ENCODE measurements around the gene KCNK15. TPM values are rescaled to one million over a fixed set of nuclear protein-coding genes. Genes with fewer than 3 reads are reported as not detected.
"Not testable (repeated sequence)": the region's sequence is repeated elsewhere in the genome, so short reads cannot be mapped to it uniquely, and the experiment has no call there.

The KCNK15 gene
- total RNA-seq, 2 donors from 2014 or later, result 0.21 to 0.27 TPM

DNA sequence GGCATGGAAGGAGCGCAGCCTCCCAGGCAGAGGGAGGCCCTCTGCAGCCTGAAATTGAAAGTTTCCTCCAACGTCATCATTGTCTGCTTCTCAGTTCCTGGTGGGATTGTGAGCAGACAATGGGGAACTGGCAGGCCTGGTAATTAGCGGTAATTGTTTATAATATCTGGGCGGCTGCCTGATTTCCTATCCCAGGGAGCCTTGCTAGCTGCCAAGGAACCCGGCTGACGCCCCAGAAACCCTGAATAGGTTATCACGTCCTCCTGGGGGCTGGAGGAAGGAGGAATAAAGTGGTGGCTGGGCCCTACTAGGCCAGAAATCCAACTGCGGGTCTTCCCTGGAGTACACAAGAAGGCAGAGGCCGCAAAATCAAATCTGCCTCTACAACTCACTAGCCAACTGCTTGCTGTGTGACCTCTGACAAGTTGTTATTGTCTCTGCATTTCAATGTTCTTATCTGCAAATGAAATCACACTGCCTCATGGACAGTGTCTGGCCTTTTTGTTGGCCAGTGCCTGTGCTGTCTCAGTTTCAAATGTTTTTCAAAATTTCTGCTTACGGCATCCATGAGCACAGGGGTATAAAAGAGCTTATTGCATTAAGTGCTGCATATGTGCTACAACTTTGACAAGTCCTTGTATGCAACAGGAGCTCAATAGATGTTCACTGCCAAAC, 16.9 kb downstream of the KCNK15 start:
- Histone ChIP-seq H3K9ac (ENCODE audit: low read depth in 2 of 2, low read length in 2 of 2) (no peak overlapping the region), H3K4me1 (no peaks in the 10 kb centered on the region), H3K36me3 (no peaks in the 10 kb centered on the region), H3K27ac (no peak overlapping the region), H3K27me3 (no peaks in the 10 kb centered on the region), H3K9me3 (no peaks in the 10 kb centered on the region), H3K4me3 (no peak overlapping the region)
- DNase-seq, result no peak
- intact Hi-C loops (cut with DNase I), result no loop called here
- TF ChIP-seq, protein P1, sequence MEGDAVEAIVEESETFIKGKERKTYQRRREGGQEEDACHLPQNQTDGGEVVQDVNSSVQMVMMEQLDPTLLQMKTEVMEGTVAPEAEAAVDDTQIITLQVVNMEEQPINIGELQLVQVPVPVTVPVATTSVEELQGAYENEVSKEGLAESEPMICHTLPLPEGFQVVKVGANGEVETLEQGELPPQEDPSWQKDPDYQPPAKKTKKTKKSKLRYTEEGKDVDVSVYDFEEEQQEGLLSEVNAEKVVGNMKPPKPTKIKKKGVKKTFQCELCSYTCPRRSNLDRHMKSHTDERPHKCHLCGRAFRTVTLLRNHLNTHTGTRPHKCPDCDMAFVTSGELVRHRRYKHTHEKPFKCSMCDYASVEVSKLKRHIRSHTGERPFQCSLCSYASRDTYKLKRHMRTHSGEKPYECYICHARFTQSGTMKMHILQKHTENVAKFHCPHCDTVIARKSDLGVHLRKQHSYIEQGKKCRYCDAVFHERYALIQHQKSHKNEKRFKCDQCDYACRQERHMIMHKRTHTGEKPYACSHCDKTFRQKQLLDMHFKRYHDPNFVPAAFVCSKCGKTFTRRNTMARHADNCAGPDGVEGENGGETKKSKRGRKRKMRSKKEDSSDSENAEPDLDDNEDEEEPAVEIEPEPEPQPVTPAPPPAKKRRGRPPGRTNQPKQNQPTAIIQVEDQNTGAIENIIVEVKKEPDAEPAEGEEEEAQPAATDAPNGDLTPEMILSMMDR (IDR thresholded peaks at IDR 0.05), result no peak

GRCh38 chr20:44763798-44764197, 18.1 kb downstream of the KCNK15 start:
- not testable (repeated sequence) for DNase-seq

DNA sequence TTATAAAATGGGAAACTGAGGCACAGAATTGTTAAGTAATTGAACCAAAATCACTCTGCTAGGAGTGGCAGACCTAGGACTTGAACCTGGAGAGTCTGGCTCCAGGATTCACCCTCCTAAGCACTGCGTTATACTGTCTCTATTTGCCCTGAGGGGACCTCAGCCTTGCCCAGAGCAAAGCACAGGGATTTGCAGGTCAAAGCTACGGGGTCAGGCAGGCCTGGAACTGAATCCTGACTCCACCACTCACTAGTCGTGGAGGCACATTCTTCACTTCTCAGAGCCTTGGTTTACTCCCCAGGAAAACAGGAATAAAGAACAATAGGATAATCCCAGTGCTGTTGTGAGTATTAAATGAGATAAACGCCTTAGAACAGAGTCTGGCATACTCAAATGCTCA, 19.4 kb downstream of the KCNK15 start:
- TF ChIP-seq, protein P1 (IDR thresholded peaks at IDR 0.05), result no peak
- H3K27me3 ChIP-seq, result no peaks in the 10 kb centered on the region
- no peak overlapping the region for H3K9ac ChIP-seq (ENCODE audit: low read depth in 2 of 2, low read length in 2 of 2)
- no peaks in the 10 kb centered on the region for H3K9me3 ChIP-seq
- no peak for DNase-seq
- no peaks in the 10 kb centered on the region for H3K36me3 ChIP-seq
- H3K4me1 ChIP-seq, result no peaks in the 10 kb centered on the region
- H3K27ac ChIP-seq, result no peak overlapping the region
- intact Hi-C loops (cut with DNase I), result no loop called here
- no peak overlapping the region for H3K4me3 ChIP-seq

More at GRCh38 chr20:44763798-44764197, 18.1 kb downstream of the KCNK15 start:
- H3K36me3 ChIP-seq; H3K4me3 ChIP-seq; H3K9me3 ChIP-seq; H3K27ac ChIP-seq; H3K4me1 ChIP-seq; H3K27me3 ChIP-seq; intact Hi-C loops (cut with DNase I); H3K9ac ChIP-seq (ENCODE audit: low read depth in 2 of 2, low read length in 2 of 2): not testable (repeated sequence)

DNA sequence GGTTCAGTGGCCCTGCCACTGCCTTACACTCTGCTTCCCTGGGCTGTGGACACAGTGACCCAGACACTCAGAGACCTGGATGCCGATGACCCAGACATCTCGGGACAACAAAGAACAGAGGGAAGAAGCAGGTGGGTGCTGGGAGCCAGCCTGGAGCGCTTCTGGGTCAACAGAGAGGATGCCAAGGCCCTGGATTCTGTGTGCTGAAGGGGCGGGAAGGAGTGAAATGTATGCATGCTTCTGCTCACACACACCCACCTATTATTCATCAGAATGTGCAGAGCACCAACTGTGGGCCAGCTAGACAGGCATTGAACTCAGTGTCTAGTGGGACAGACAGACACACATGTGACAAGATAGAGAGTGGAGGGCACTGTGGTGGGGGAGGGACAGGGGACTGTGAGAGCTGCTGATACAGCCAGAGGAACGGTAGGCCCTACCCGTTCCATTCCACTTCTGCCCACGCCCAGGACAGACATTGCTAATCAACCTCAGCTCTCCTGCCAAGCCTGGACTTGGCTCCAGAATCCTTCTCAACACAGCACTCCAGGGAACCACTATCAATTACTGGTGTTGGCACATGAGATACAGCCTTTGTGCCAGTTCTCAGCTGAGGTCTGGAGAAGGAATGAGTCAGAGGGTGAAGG, 20.2 kb downstream of the KCNK15 start:
- no peak overlapping the region for H3K27ac ChIP-seq
- H3K27me3 ChIP-seq, result no peaks in the 10 kb centered on the region
- no peaks in the 10 kb centered on the region for H3K36me3 ChIP-seq
- intact Hi-C loops (cut with DNase I), result no loop called here
- H3K4me1 ChIP-seq, result no peaks in the 10 kb centered on the region
- no peaks in the 10 kb centered on the region for H3K9me3 ChIP-seq
- DNase-seq, result no peak
- TF ChIP-seq, protein P1 (IDR thresholded peaks at IDR 0.05), result no peak
- H3K4me3 ChIP-seq, result no peak overlapping the region
- H3K9ac ChIP-seq (ENCODE audit: low read depth in 2 of 2, low read length in 2 of 2), result no peak overlapping the region

GRCh38 chr20:44768256-44768655, 22.6 kb downstream of the KCNK15 start:
- no peak for DNase-seq
- Histone ChIP-seq H3K9me3 (no peaks in the 10 kb centered on the region), H3K36me3 (no peaks in the 10 kb centered on the region), H3K9ac (ENCODE audit: low read depth in 2 of 2, low read length in 2 of 2) (no peak overlapping the region), H3K4me3 (no peak overlapping the region), H3K27ac (no peak overlapping the region), H3K4me1 (no peaks in the 10 kb centered on the region), H3K27me3 (no peaks in the 10 kb centered on the region)
- intact Hi-C loops (cut with DNase I), result no loop called here
- TF ChIP-seq, protein P1 (IDR thresholded peaks at IDR 0.05), result no peak

DNA sequence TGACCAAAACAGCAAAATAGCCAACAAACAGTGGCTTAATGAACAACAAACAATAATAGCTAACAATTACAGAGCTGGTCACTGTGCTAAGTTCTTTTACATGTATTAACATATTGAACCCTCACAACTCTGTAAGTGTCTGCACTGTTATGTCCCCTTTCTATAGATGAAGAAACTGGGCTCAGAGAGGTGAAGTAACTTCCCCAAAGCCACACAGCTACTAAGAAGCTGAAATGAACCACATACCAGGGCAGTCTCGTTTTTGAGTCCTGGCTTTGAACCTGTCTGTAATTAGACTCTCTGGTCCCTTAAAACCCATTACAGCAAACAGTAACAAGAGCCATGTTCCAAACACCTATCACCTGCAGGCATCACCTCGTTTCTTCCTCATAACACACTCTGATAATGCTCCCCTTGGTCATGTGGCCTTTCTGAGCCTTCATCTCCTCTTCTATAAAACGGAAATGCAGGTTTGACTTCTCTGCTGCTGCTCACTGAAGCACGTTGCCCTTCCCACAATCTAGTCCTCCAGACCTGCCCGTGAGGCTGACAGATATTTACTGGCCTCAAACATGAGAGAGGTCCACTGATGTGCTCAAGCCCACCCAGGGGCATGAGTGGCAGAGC, 23.3 kb downstream of the KCNK15 start:
- TF ChIP-seq, protein P1 (IDR thresholded peaks at IDR 0.05), result no peak
- H3K27me3 ChIP-seq, result no peaks in the 10 kb centered on the region
- H3K9me3 ChIP-seq, result no peaks in the 10 kb centered on the region
- H3K4me1 ChIP-seq, result no peaks in the 10 kb centered on the region
- H3K4me3 ChIP-seq, result no peak overlapping the region
- no peak overlapping the region for H3K9ac ChIP-seq (ENCODE audit: low read depth in 2 of 2, low read length in 2 of 2)
- DNase-seq, result no peak
- H3K27ac ChIP-seq, result no peak overlapping the region
- intact Hi-C loops (cut with DNase I), result no loop called here
- H3K36me3 ChIP-seq, result no peaks in the 10 kb centered on the region
